D721Med (cell line): Measurements from ENCODE around the gene POLR3GL.

Experiments
- DNase-seq: peaks from one replicate; pipeline ENCODE4 v3.0.0; 2011; ENCODE audit warnings: low spot score; ENCODE audit not compliant: insufficient read length
- FAIRE-seq: peaks from 2 replicates; lab custom pipeline; 2011; peaks lifted over from hg19 to GRCh38; lab: Jason Lieb, UNC
- TF ChIP-seq, protein P1 (sequence below): IDR thresholded peaks from 2 replicates; pipeline ENCODE4 v1.5.1; 2012; ENCODE audit warnings: mild to moderate bottlenecking, control low read depth; ENCODE audit not compliant: insufficient read depth; ENCODE audit errors: missing control alignments

POLR3GL gene

DNA sequence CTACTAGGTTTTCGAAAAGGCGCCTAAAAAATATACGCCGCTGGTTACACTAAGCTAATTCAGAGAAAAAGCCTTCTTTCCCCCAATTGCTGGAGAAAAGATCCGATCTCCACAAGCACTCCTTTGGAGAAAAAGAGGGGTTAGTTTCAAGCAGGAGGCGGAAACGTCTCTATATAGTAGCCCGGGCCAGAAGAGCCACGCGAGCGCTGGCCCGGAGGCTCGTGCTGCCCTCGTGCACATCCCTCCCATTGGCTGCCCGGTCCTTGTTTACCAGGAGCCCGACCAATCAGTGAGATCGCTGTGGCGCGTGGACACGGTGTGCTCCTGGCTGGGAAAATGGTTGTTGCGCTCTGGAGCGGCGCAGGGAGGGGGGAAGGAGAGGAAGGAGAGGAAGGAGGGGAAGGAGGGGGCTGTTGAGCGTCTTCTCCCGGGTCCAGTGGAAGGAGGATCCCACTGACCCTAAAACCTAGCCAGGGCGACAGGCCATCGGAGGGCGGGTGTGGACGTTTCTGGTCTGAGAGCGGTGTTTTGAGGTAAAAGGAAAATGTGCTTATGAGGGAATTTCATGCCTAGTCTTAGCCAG lies 32.0 kb downstream of the POLR3GL start, which contains the start of gene TXNIP:
TSS of gene TXNIP (minus strand) at position 147 of the 583 bp plus-strand sequence. CDS start 313 bp downstream, outside the sequence.
- TF ChIP-seq, protein P1, sequence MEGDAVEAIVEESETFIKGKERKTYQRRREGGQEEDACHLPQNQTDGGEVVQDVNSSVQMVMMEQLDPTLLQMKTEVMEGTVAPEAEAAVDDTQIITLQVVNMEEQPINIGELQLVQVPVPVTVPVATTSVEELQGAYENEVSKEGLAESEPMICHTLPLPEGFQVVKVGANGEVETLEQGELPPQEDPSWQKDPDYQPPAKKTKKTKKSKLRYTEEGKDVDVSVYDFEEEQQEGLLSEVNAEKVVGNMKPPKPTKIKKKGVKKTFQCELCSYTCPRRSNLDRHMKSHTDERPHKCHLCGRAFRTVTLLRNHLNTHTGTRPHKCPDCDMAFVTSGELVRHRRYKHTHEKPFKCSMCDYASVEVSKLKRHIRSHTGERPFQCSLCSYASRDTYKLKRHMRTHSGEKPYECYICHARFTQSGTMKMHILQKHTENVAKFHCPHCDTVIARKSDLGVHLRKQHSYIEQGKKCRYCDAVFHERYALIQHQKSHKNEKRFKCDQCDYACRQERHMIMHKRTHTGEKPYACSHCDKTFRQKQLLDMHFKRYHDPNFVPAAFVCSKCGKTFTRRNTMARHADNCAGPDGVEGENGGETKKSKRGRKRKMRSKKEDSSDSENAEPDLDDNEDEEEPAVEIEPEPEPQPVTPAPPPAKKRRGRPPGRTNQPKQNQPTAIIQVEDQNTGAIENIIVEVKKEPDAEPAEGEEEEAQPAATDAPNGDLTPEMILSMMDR, result no peak
- peak; percentile 98 for DNase-seq
- no peak for FAIRE-seq

GRCh38 chr1:145997016-145997717 lies 32.7 kb downstream of the POLR3GL start:
- TF ChIP-seq, protein P1, result no peak
- FAIRE-seq (no peak), DNase-seq (no peak)

DNA sequence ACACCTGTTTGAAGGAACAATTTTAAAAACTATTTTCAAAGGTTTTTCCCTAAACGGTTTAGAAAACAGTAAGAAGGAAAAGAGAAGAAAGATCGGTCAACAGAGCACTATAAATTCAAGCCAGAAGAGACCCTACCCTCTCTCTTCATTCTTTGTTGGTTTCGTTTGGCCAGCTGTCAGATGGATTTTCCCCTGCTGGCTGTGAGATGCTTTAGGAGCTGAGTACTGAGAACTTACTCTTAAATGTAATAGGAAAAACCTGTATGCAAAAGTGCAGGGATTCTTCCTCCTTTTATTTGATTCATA lies 33.2 kb downstream of the POLR3GL start:
- FAIRE-seq (no peak), DNase-seq (no peak)
- TF ChIP-seq, protein P1, result no peak

DNA sequence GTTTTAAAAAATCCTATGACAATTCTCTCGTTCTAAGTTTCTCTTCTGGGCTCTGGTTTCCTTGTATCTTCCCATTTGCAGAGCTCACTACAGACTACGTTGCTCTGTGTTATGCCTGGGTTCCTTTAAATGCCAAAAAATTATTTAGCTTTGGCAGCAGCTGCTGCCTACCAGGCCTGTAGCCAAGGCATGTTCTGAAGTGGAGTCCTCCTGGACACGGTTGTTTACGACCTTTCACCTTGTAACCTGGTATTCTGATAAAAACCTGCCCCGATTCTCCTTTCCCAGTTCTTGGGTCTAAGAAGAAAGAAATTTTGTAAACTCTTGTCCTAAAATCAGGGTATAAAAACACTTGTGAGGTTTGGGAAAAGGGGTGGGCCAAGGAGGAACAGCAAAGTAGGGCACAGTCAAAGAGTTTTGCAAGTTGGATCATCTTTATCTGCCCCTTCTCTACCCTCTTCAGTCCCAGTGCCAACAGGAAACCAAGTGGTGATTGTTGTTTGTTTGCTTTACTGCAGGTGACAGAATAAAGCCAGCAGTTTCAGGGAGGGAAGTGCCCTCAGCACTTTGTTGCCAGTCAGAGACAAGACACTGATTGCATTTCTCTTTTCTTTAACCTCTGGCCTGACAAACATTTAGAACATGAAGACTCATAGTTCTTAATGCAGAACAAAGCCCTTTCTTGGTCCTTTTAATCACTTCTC lies 35.0 kb downstream of the POLR3GL start:
- FAIRE-seq, result no peak
- no peak for DNase-seq
- TF ChIP-seq, protein P1, result no peak

DNA sequence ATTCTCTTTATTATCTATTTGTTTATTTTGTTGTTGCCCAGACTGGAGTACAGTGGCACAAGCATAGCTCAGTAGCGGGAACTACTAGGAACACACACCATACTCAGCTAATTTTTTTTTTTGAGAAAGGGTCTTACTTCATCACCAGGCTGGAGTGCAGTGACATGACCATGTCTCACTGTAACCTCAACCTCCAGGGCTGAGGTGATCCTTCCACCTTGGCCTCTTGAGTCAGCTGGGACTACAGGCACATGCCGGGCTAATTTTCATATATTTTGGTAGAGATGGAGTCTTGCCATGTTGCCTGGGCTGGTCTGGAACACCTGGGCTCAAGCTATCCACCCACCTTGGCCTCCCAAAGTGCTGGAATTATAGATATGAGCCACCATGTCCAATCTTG lies 37.2 kb downstream of the POLR3GL start:
- FAIRE-seq (no peak), DNase-seq (no peak)
- TF ChIP-seq, protein P1, result no peak

- TF ChIP-seq, protein P1, result no peak
- DNase-seq, result no peak
- FAIRE-seq, result no peak
Observed at GRCh38 chr1:146007489-146008133, 43.1 kb downstream of the POLR3GL start.
